Fibroblast of the conjunctiva (primary cell): Measurements from ENCODE around the gene VDR.

Experiments
- DNase-seq: peaks from one replicate; pipeline ENCODE4 v3.0.0-alpha.2; 2010; ENCODE audit warnings: low read depth

VDR gene

GRCh38 chr12:47904713-47905709, at the start of gene VDR:
VDR (minus strand) TSS chr12:47904994; CDS start chr12:47879113, 25,881 bp downstream.
- DNase-seq, result peak; percentile 39

GRCh38 chr12:47954058-47954457, 49.3 kb upstream of the VDR start:
- no peak for DNase-seq

GRCh38 chr12:47950856-47951468, 46.2 kb upstream of the VDR start:
- DNase-seq, result no peak

- peak; percentile 47 for DNase-seq
These were observed 44.9 kb upstream of the VDR start for GRCh38 chr12:47949441-47950341.

GRCh38 chr12:47947341-47947740, 42.5 kb upstream of the VDR start:
- no peak for DNase-seq

- no peak for DNase-seq
These were observed 41.9 kb upstream of the VDR start for GRCh38 chr12:47946413-47947323.

GRCh38 chr12:47945341-47945728, 40.5 kb upstream of the VDR start:
- no peak for DNase-seq

- DNase-seq, result no peak
These were observed 40.0 kb upstream of the VDR start for GRCh38 chr12:47944685-47945340.

- DNase-seq, result no peak
These were observed 39.0 kb upstream of the VDR start for GRCh38 chr12:47943623-47944340.

GRCh38 chr12:47942614-47943225, 37.9 kb upstream of the VDR start:
- DNase-seq, result no peak

- no peak for DNase-seq
These were observed 37.2 kb upstream of the VDR start for GRCh38 chr12:47941871-47942613.

- no peak for DNase-seq
These were observed 36.6 kb upstream of the VDR start for GRCh38 chr12:47941475-47941780.

- no peak for DNase-seq
These were observed 36.1 kb upstream of the VDR start for GRCh38 chr12:47940773-47941474.

GRCh38 chr12:47939009-47939601, 34.3 kb upstream of the VDR start:
- no peak for DNase-seq

- DNase-seq, result no peak
These were observed 33.8 kb upstream of the VDR start for GRCh38 chr12:47938594-47938993.

- no peak for DNase-seq
These were observed 33.3 kb upstream of the VDR start for GRCh38 chr12:47938093-47938492.

GRCh38 chr12:47935184-47935583, 30.4 kb upstream of the VDR start:
- DNase-seq, result peak; percentile 64

- DNase-seq, result no peak
These were observed 26.4 kb upstream of the VDR start for GRCh38 chr12:47931187-47931586.
